ENCODE data around the gene MLPH. TPM values are rescaled to one million over a fixed set of nuclear protein-coding genes. Genes with fewer than 3 reads are reported as not detected.

Gene MLPH
- total and polyA plus RNA-seq, 8 donors = 61.3 to 657 (median 344) TPM

- H3K4me1 ChIP-seq = peaks cover 22 to 70% (median 50%) of the 10 kb centered on the region in 4 donors
- H3K27ac ChIP-seq = peak within 1 kb of the TSS; percentile 82 to 92 (median 86)
- H3K9me3 ChIP-seq = no peaks in the 10 kb centered on the region
- peak within 1 kb of the TSS; percentile 18 to 45 (median 36) for H3K4me3 ChIP-seq
- peak; percentile 90 to 91 for DNase-seq
- WGBS, 5 donors = 30 to 47% (median 32%) methylated on average over 10 to 16 of the region's 16 CpGs
- peaks cover 0 to 5% (median 1%) of the 10 kb centered on the region in 4 donors for H3K36me3 ChIP-seq
- TF ChIP-seq POLR2AphosphoS5 (IDR thresholded peaks at IDR 0.05) = peak; percentile 9 to 82 (median 57)
- TF ChIP-seq EP300 (IDR thresholded peaks at IDR 0.05) = no peak
- intact Hi-C loops (cut with DNase I; ENCODE audit: low total_unique reads) = no loop called here
- no peaks in the 10 kb centered on the region for H3K27me3 ChIP-seq
These were observed 103.5 kb downstream of the MLPH start, which contains the start of gene RAB17 for GRCh38 chr2:237590272-237591140. TSS of gene RAB17 (minus strand) at chr2:237590734. CDS start at chr2:237586154, 4,580 bp downstream.

- Histone ChIP-seq H3K27me3 (no peaks in the 10 kb centered on the region), H3K9me3 (no peaks in the 10 kb centered on the region), H3K4me1 (peaks cover 25 to 69% (median 51%) of the 10 kb centered on the region in 4 donors), H3K4me3 (peak overlapping the region; percentile 18 to 45 (median 36)), H3K27ac (peak overlapping the region; percentile 82 to 92 (median 86)), H3K36me3 (no peaks in the 10 kb centered on the region)
- DNase-seq = peak; percentile 76 to 80
- intact Hi-C loops (cut with DNase I; ENCODE audit: low total_unique reads) = no loop called here
- TF ChIP-seq, protein P1, sequence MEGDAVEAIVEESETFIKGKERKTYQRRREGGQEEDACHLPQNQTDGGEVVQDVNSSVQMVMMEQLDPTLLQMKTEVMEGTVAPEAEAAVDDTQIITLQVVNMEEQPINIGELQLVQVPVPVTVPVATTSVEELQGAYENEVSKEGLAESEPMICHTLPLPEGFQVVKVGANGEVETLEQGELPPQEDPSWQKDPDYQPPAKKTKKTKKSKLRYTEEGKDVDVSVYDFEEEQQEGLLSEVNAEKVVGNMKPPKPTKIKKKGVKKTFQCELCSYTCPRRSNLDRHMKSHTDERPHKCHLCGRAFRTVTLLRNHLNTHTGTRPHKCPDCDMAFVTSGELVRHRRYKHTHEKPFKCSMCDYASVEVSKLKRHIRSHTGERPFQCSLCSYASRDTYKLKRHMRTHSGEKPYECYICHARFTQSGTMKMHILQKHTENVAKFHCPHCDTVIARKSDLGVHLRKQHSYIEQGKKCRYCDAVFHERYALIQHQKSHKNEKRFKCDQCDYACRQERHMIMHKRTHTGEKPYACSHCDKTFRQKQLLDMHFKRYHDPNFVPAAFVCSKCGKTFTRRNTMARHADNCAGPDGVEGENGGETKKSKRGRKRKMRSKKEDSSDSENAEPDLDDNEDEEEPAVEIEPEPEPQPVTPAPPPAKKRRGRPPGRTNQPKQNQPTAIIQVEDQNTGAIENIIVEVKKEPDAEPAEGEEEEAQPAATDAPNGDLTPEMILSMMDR (IDR thresholded peaks at IDR 0.05) = no peak
- TF ChIP-seq POLR2AphosphoS5 (IDR thresholded peaks at IDR 0.05) (no peak), POLR2A (IDR thresholded peaks at IDR 0.05) (no peak), EP300 (IDR thresholded peaks at IDR 0.05) (no peak)
- 21 to 43% (median 42%) methylated on average over 17 to 19 of the region's 19 CpGs for WGBS, 5 donors
These were observed 104.3 kb downstream of the MLPH start for GRCh38 chr2:237591141-237591881.

- WGBS, 5 donors = 91 to 95% (median 95%) methylated on average over 15 to 18 of the region's 18 CpGs
- intact Hi-C loops (cut with DNase I; ENCODE audit: low total_unique reads) = no loop called here
- Histone ChIP-seq H3K4me3 (no peak overlapping the region), H3K27me3 (no peaks in the 10 kb centered on the region), H3K4me1 (peaks cover 25 to 66% (median 46%) of the 10 kb centered on the region in 4 donors), H3K9me3 (no peaks in the 10 kb centered on the region), H3K36me3 (no peaks in the 10 kb centered on the region), H3K27ac (peak overlapping the region in 3 of 5 donors; percentile 87 to 92 (median 88))
- TF ChIP-seq EP300 (IDR thresholded peaks at IDR 0.05) = no peak
- DNase-seq = no peak
These were observed 105.5 kb downstream of the MLPH start for GRCh38 chr2:237592425-237592980.

DNA sequence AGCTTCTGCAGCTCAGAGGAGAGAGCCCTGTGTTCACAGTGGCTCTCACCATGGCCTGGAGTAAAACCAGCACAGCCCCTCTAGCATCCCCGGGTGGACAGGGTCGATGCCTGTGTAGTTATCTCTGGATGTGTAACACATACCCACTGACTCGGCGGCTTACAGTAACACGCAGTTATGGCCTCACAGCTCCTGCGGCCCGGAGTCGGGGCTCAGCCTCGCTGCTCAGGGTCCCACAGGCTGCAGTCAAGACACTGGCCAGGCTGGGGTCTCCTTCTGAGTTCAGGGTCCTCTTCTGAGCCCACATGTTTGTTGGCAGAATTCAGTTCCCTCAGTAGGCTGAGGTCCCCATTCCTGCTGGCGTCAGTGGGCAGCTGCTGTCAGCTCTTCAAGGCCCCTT, 106.0 kb downstream of the MLPH start:
- H3K4me3 ChIP-seq = no peak overlapping the region
- H3K36me3 ChIP-seq = no peaks in the 10 kb centered on the region
- intact Hi-C loops (cut with DNase I; ENCODE audit: low total_unique reads) = no loop called here
- peaks cover 25 to 66% (median 42%) of the 10 kb centered on the region in 4 donors for H3K4me1 ChIP-seq
- TF ChIP-seq, protein P1 (IDR thresholded peaks at IDR 0.05) = no peak
- TF ChIP-seq POLR2AphosphoS5 (IDR thresholded peaks at IDR 0.05) = no peak
- TF ChIP-seq EP300 (IDR thresholded peaks at IDR 0.05) = no peak
- no peak for TF ChIP-seq POLR2A (IDR thresholded peaks at IDR 0.05)
- WGBS, 5 donors = 90 to 100% (median 94%) methylated on average over 3 to 10 of the region's 10 CpGs
- no peaks in the 10 kb centered on the region for H3K9me3 ChIP-seq
- H3K27ac ChIP-seq = peak overlapping the region in 2 of 5 donors; percentile 74 to 88
- no peak for DNase-seq
- no peaks in the 10 kb centered on the region for H3K27me3 ChIP-seq
